GM18502 (cell line): Measurements from ENCODE around the gene FOXF1.

Source experiments
- ATAC-seq: cut with Tn5 transposase; IDR thresholded peaks from one replicate; pipeline ENCODE4 v1.9.1; 2021; ENCODE audit warnings: mild to moderate bottlenecking; ENCODE audit not compliant: unreplicated experiment, poor library complexity

Gene FOXF1

DNA sequence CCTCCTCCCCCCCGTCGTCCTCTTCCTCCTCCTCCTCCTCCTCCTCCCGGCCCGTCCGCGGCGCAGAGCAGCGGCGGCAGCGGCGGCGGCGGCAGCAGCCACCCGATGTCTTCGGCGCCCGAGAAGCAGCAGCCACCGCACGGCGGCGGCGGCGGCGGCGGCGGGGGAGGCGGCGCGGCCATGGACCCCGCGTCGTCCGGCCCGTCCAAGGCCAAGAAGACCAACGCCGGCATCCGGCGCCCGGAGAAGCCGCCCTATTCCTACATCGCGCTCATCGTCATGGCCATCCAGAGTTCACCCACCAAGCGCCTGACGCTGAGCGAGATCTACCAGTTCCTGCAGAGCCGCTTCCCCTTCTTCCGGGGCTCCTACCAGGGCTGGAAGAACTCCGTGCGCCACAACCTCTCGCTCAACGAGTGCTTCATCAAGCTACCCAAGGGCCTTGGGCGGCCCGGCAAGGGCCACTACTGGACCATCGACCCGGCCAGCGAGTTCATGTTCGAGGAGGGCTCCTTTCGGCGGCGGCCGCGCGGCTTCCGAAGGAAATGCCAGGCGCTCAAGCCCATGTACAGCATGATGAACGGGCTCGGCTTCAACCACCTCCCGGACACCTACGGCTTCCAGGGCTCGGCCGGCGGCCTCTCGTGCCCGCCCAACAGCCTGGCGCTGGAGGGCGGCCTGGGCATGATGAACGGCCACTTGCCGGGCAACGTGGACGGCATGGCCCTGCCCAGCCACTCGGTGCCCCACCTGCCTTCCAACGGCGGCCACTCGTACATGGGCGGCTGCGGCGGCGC lies at the start of gene FOXF1:
Gene FOXF1 (plus strand): TSS at position 63 of the 797 bp plus-strand sequence. CDS start 43 bp downstream, at position 106.
- no peak for ATAC-seq

DNA sequence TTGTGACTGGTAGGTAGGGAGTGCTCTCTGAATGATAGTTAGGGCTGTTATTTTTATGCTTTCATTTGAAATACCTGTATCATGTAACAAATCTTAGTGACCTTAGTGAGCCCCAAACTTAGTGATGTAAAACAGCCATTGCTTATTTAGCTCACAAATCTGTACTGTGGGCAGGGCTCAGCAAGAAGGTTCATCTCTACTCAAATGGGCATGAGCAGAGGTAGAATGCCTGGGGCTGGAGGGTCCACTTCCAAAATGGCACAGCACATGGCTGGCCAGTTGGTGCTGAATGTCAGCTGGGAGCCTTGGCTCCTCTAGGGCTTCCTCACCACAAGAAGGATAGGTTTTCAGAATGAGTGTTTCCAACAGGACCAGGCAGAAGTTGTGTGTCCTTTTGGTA lies 49.3 kb upstream of the FOXF1 start:
- no peak for ATAC-seq

DNA sequence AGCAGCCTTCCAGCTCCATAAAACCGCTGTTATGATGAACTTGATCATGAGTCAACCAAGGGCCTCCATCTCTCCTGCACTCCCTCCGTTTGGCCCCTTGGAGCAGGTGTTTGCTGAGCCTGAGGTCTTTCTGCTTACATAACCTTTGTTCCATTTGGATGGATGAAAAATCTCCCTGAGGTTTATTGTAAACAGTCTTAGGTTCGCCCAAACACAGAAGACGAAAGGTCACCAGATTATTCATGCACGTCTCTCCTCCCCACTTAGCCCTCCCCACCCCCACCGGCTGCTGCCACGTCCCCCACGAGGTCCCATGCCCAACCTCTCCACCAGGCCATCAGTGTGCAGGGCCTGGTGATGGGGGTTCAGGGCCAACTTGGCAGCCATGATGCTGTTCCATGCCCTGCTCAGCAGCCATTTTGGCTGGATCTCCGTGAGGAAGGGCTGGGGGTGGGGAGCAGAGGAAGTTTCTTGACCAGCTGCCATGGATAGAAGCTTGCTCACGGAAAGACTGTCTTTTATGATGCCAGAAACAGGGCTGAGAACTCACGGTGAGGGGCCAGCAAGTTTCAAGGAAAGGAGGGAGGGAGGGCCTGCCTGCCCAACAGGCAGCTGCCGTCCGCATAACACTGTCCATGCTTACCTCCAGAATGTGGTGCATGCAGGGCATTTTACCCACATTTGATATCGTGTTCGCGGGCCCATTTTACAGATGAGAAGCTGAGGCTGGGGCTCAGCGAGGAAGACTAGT lies 47.8 kb upstream of the FOXF1 start:
- no peak for ATAC-seq

DNA sequence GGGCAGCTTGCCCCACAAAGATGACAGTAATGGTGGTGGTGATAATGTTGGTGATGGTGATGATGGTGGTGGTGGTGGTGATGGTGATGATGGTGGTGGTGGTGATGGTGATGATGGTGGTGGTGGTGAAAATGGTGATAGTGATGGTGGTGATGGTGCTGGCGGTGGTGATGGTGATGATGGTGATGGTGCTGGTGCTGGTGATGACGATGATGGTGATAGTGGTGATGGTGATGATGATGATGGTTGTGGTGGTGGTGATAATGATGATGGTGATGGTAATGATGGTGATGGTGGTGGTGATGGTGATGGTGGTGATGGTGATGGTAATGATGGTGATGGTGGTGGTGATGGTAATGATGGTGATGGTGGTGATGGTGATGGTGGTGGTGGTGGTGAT lies 46.3 kb upstream of the FOXF1 start:
- no peak for ATAC-seq

DNA sequence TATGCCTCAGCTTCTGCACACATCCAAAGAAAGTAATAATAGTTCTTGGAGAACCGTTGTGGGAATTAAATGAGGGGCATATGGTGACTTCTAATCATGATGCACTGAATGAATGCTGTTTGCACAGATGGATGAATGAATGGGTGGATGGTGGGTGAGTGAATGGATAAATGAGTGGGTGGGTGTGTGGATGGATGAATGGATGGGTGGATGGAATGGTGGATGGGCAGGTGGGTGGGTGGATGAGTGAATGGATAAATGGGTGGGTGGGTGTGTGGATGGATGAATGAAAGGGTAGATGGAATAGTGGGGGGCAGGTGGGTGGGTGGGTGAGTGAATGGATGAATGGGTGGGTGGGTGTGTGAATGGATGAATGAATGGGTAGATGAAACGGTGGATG lies 44.9 kb upstream of the FOXF1 start:
- no peak for ATAC-seq

- no peak for ATAC-seq
Measured at GRCh38 chr16:86466696-86467406, 43.5 kb upstream of the FOXF1 start.

- ATAC-seq, result no peak
Measured at GRCh38 chr16:86467490-86467889, 42.8 kb upstream of the FOXF1 start.

GRCh38 chr16:86470964-86471363 lies 39.4 kb upstream of the FOXF1 start:
- ATAC-seq, result no peak

- ATAC-seq, result no peak
Measured at GRCh38 chr16:86471896-86472295, 38.4 kb upstream of the FOXF1 start.

DNA sequence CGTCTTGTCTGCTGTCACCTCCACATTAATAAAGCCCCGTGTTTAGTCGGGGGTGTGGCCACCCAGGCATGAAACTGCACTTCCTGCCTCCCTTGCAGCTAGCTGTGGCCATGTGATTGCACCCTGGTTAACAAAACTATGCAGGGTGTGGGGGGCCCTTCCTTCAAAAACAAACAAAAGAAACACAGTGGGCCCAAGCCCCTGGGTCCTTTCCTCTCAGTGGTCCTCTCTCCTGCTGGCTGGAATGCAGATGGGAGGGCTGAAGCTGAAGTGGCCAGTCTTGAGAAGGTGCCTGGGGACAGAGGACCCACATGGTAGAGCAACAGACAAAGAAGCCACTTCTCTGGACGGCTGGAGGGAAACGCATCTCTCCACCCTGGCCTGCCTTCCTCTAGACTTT lies 38.0 kb upstream of the FOXF1 start:
- ATAC-seq, result no peak

GRCh38 chr16:86476956-86477534 lies 33.3 kb upstream of the FOXF1 start:
- no peak for ATAC-seq

GRCh38 chr16:86477642-86478041 lies 32.7 kb upstream of the FOXF1 start:
- ATAC-seq, result no peak

DNA sequence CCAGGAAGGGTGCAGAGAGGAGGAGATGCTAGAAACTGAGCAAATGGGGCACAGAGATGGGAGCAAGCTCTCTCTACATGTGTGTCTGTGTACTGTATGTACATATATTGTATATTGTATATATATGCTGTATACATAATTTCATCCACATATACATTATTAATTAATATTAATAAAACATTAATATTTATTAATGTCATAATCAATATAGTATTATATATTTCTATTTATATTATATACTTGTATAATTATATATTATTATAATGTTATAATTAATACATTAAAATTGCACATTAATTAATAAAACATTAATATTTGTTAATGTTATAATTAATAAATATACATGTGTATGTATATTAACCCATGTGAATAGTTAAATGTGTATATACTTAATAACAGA lies 31.5 kb upstream of the FOXF1 start:
- ATAC-seq, result no peak

- no peak for ATAC-seq
Measured at GRCh38 chr16:86479419-86479818, 30.9 kb upstream of the FOXF1 start.

- ATAC-seq, result no peak
Measured at GRCh38 chr16:86480444-86480843, 29.9 kb upstream of the FOXF1 start.

GRCh38 chr16:86481607-86482006 lies 28.7 kb upstream of the FOXF1 start:
- no peak for ATAC-seq

GRCh38 chr16:86484240-86484639 lies 26.1 kb upstream of the FOXF1 start:
- ATAC-seq, result no peak

DNA sequence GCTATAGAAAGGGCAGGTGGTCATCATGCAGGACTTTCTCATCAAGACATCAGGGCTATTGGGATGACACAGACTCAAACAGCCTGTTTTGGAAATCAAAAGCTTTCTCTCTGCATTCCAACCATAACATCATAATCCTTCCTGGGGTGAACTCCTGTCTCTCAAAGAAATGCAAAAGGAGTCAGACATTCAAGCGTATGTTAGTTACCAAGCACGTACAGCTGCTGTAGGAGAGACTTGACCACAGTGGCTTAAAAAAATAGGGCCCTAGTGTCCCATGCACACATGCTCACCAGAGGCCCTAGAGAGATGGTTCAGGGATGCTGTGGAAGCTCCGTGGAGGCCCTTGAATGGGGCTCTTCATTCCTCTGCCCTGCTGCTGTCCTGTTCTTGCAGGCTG lies 24.6 kb upstream of the FOXF1 start:
- ATAC-seq, result no peak

- ATAC-seq, result no peak
Measured at GRCh38 chr16:86490859-86491639, 19.3 kb upstream of the FOXF1 start.

- no peak for ATAC-seq
Measured at GRCh38 chr16:86491640-86492023, 18.7 kb upstream of the FOXF1 start.
